ENCODE results near the gene CRAMP1. TPM values are rescaled to one million over a fixed set of nuclear protein-coding genes. Genes with fewer than 3 reads are reported as not detected.
A peak's percentile ranks its signal among the peaks of the same experiment; 100 is the strongest.

CRAMP1 gene
- total RNA-seq, 2 donors from 2014 or later: 12.7 to 36.0 TPM

DNA sequence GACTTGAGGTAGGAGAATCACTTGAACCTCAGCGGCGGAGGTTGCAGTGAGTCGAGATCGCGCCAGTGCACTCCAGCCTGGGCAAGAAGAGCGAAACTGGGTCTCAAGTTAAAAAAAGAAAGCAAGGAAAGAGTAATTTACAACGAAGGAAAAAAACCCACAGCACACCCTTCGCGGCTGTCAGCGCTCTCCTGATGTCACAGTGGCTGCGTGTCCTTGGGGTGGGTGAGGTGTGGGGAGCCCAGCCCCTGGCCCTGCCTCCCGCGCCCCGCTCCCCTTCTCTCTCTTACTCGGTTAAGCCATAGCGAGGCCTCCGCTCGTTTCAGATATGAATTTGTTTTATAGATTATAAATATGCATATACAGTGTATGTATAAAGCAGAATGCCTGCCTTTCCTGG lies 65.2 kb downstream of the CRAMP1 start:
- DNase-seq (ENCODE audit: low spot score): no peak
- peak overlapping the region; percentile 71 to 76 for H3K4me3 ChIP-seq
- 78% methylated on average over 18 of the region's 18 CpGs for WGBS
- H3K4me1 ChIP-seq (replicated peaks): peaks cover 2% of the 10 kb centered on the region
- TF ChIP-seq POLR2A (IDR thresholded peaks at IDR 0.05): no peak
- TF ChIP-seq, protein P1, sequence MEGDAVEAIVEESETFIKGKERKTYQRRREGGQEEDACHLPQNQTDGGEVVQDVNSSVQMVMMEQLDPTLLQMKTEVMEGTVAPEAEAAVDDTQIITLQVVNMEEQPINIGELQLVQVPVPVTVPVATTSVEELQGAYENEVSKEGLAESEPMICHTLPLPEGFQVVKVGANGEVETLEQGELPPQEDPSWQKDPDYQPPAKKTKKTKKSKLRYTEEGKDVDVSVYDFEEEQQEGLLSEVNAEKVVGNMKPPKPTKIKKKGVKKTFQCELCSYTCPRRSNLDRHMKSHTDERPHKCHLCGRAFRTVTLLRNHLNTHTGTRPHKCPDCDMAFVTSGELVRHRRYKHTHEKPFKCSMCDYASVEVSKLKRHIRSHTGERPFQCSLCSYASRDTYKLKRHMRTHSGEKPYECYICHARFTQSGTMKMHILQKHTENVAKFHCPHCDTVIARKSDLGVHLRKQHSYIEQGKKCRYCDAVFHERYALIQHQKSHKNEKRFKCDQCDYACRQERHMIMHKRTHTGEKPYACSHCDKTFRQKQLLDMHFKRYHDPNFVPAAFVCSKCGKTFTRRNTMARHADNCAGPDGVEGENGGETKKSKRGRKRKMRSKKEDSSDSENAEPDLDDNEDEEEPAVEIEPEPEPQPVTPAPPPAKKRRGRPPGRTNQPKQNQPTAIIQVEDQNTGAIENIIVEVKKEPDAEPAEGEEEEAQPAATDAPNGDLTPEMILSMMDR (IDR thresholded peaks at IDR 0.05): no peak
- peak overlapping the region; percentile 85 to 90 for H3K27ac ChIP-seq
- intact Hi-C loops (cut with DNase I): no loop called here
- H3K9me3 ChIP-seq: no peaks in the 10 kb centered on the region
- no peaks in the 10 kb centered on the region for H3K27me3 ChIP-seq (replicated peaks; ENCODE audit: insufficient read depth)
- H3K36me3 ChIP-seq: no peaks in the 10 kb centered on the region

DNA sequence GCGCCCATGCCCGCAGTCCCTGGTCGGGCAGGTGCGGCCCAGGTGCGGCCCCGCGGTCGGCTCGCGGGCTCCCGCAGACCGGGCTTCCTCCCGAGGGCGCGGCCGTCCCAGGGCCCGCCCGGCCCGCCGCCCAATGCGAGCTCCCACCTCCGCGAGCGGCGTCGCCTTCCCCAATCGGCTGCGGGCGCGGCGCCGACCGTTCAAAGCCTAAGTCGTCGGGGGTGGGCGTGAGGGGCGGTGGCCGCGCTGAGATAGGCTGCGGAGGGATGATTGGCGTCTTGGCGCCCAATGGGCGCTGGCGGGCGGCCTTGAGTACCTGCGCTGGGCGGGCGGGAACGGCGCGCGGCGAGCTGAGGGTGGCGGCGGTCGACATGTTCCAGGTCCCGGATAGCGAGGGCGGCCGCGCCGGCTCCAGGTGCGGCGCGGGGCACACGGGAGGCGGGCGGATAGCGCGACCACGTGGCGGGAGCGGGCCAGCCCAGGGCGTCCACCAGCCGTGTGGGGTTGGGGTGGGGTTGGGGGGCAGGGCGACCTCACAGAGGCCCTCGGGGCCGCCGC lies 65.9 kb downstream of the CRAMP1 start, which contains the start of gene JPT2:
Gene JPT2, plus strand, starts transcription at position 338 of the 558 bp plus-strand sequence. Its CDS starts 34 bp downstream, at position 372.
- intact Hi-C loops (cut with DNase I): no loop called here
- Histone ChIP-seq H3K27ac (peak within 1 kb of the TSS; percentile 85 to 90), H3K27me3 (replicated peaks; ENCODE audit: insufficient read depth) (no peaks in the 10 kb centered on the region), H3K4me1 (replicated peaks) (peaks cover 2% of the 10 kb centered on the region), H3K36me3 (no peaks in the 10 kb centered on the region), H3K4me3 (peak within 1 kb of the TSS; percentile 71 to 76), H3K9me3 (no peaks in the 10 kb centered on the region)
- under 1% methylated on average over 40 of the region's 79 CpGs for WGBS
- TF ChIP-seq POLR2A (IDR thresholded peaks at IDR 0.05) (peak; percentile 93), POLR2AphosphoS5 (IDR thresholded peaks at IDR 0.05) (peak; percentile 94)
- TF ChIP-seq, protein P1 (IDR thresholded peaks at IDR 0.05): peak in 2 of 4 experiments; percentile 14 to 31
- peak; percentile 99 for DNase-seq (ENCODE audit: low spot score)

DNA sequence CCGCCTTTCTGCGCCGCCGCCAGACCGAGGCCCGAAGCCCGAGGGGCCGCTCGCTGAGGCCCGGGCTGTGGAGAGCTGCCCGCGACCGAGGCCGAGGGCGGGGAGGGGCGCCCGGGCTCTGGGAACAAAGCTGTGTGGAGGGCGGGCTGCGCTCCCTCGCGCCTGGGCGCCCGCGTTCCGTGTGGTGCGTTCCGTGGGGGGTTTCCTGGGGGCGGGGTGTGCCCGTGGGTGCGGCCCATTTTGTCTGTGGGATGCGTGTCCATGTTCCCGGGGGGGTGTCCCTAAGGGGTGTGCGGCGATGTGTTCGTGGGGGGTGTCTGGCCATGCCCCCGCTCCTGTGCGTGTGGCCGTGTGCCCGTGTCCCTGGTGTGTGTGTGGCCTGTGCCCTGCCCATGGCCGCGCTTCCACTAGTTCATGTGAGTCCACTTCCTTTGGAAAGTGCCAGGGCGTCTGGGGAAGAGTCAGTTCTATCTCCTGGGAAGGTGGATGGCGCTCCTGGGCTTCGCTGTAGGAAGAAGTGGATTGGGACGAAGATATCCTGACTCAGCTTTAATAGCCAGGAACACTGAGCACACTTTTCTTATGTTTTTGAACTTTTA lies 66.4 kb downstream of the CRAMP1 start:
- DNase-seq (ENCODE audit: low spot score): peak; percentile 65
- Histone ChIP-seq H3K4me3 (peak overlapping the region; percentile 71 to 76), H3K27me3 (replicated peaks; ENCODE audit: insufficient read depth) (no peaks in the 10 kb centered on the region), H3K4me1 (replicated peaks) (peaks cover 2% of the 10 kb centered on the region), H3K27ac (peak overlapping the region; percentile 85 to 90), H3K36me3 (no peaks in the 10 kb centered on the region), H3K9me3 (no peaks in the 10 kb centered on the region)
- WGBS: under 1% methylated on average over 7 of the region's 45 CpGs
- peak; percentile 43 for TF ChIP-seq POLR2AphosphoS5 (IDR thresholded peaks at IDR 0.05)
- no peak for TF ChIP-seq POLR2A (IDR thresholded peaks at IDR 0.05)
- TF ChIP-seq, protein P1 (IDR thresholded peaks at IDR 0.05): no peak
- intact Hi-C loops (cut with DNase I): no loop called here

DNA sequence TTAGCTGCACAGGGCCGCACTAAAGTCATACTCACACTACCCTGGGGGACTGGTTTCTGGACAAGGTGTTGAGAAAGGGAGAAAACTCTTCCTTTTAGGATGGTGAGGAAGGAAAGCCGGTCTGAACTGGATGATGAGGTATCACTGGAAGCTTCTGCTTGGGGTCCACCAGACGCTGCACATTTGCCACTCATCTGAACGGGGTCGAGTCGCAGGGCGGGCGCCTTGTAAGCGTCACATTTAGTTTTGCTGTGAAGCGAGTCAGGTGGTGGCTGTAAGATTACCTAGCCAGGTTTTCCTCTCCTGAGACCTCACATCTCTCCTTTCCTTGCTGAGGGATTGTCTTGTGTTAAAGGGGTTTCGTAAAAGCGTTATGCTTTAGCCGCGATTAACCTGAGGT lies 68.2 kb downstream of the CRAMP1 start:
- Histone ChIP-seq H3K27me3 (replicated peaks; ENCODE audit: insufficient read depth) (no peaks in the 10 kb centered on the region), H3K9me3 (no peaks in the 10 kb centered on the region), H3K4me3 (peak overlapping the region in 1 of 2 donors; percentile 13), H3K27ac (peak overlapping the region; percentile 85 to 90), H3K36me3 (peaks cover 0 to 2% of the 10 kb centered on the region in 2 donors), H3K4me1 (replicated peaks) (peaks cover 2% of the 10 kb centered on the region)
- intact Hi-C loops (cut with DNase I): no loop called here
- 78% methylated on average over 14 of the region's 14 CpGs for WGBS
- TF ChIP-seq POLR2A (IDR thresholded peaks at IDR 0.05): no peak
- DNase-seq (ENCODE audit: low spot score): no peak

DNA sequence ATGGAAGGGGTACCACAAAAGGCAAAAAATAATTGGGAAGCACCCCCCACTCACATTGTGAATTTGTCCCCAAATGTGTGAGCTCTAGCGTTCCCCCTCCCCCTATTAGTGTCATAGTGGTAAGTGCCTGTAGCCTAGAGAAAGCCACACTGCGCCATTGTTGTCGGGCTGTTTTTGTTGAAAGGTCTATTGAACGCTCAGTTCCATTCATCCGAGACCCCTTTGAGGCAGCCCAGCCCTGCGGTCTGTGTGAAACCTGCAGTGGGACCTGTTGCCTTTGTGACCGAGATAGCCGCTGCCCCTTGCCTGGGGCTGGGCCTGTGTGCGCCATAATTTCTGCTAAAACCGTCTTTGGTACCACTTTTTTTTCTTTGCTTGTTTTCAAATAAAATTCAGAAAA lies 68.9 kb downstream of the CRAMP1 start:
- DNase-seq (ENCODE audit: low spot score): no peak
- peaks cover 2% of the 10 kb centered on the region for H3K4me1 ChIP-seq (replicated peaks)
- no peaks in the 10 kb centered on the region for H3K27me3 ChIP-seq (replicated peaks; ENCODE audit: insufficient read depth)
- no peak overlapping the region for H3K4me3 ChIP-seq
- H3K36me3 ChIP-seq: peaks cover 0 to 2% of the 10 kb centered on the region in 2 donors
- TF ChIP-seq POLR2AphosphoS5 (IDR thresholded peaks at IDR 0.05) (no peak), POLR2A (IDR thresholded peaks at IDR 0.05) (no peak)
- TF ChIP-seq, protein P1 (IDR thresholded peaks at IDR 0.05): no peak
- WGBS: 93% methylated on average over 10 of the region's 10 CpGs
- H3K27ac ChIP-seq: peak overlapping the region in 1 of 2 donors; percentile 90
- H3K9me3 ChIP-seq: no peaks in the 10 kb centered on the region
- intact Hi-C loops (cut with DNase I): no loop called here

All from prostate gland (tissue), 2 donors.